ENCODE measurements around the gene OBSCN. TPM values are rescaled to one million over a fixed set of nuclear protein-coding genes. Genes with fewer than 3 reads are reported as not detected.
"Not testable (repeated sequence)": the region's sequence is repeated elsewhere in the genome, so short reads cannot be mapped to it uniquely, and the experiment has no call there.

Gene OBSCN
- total RNA-seq, 2 experiments from 2014 or later = 13.7 to 14.9 TPM

GRCh38 chr1:228241259-228241658 is 33.4 kb downstream of the OBSCN start:
- peaks cover 59% of the 10 kb centered on the region for H3K9me3 Mint-ChIP-seq
- DNase-seq = no peak
- H3K4me3 Mint-ChIP-seq = no peak overlapping the region
- peaks cover 86% of the 10 kb centered on the region for H3K36me3 Mint-ChIP-seq
- no peak overlapping the region for H3K27ac Mint-ChIP-seq
- no peaks in the 10 kb centered on the region for H3K27me3 Mint-ChIP-seq
- H3K4me1 Mint-ChIP-seq = peaks cover 2% of the 10 kb centered on the region

GRCh38 chr1:228242409-228242808 is 34.6 kb downstream of the OBSCN start:
- Mint-ChIP-seq H3K9me3 (peaks cover 54% of the 10 kb centered on the region), H3K4me3 (no peak overlapping the region), H3K36me3 (peaks cover 89% of the 10 kb centered on the region)

GRCh38 chr1:228243093-228243492 is 35.2 kb downstream of the OBSCN start:
- H3K36me3 Mint-ChIP-seq = peaks cover 95% of the 10 kb centered on the region
- peaks cover 4% of the 10 kb centered on the region for H3K4me1 Mint-ChIP-seq
- no peak for DNase-seq
- H3K4me3 Mint-ChIP-seq = no peak overlapping the region
- H3K27ac Mint-ChIP-seq = no peak overlapping the region
- peaks cover 54% of the 10 kb centered on the region for H3K9me3 Mint-ChIP-seq
- no peaks in the 10 kb centered on the region for H3K27me3 Mint-ChIP-seq

More at GRCh38 chr1:228242409-228242808, 34.6 kb downstream of the OBSCN start:
- no peaks in the 10 kb centered on the region for H3K27me3 Mint-ChIP-seq
- peaks cover 4% of the 10 kb centered on the region for H3K4me1 Mint-ChIP-seq
- no peak for DNase-seq
- H3K27ac Mint-ChIP-seq = no peak overlapping the region

GRCh38 chr1:228243989-228244388 is 36.1 kb downstream of the OBSCN start:
- peaks cover 89% of the 10 kb centered on the region for H3K36me3 Mint-ChIP-seq
- not testable (repeated sequence) for H3K4me3 Mint-ChIP-seq, H3K27me3 Mint-ChIP-seq, H3K27ac Mint-ChIP-seq, H3K4me1 Mint-ChIP-seq, DNase-seq
- peaks cover 53% of the 10 kb centered on the region for H3K9me3 Mint-ChIP-seq

- Mint-ChIP-seq H3K4me1 (peaks cover 4% of the 10 kb centered on the region), H3K27ac (no peak overlapping the region), H3K9me3 (peaks cover 51% of the 10 kb centered on the region), H3K4me3 (no peak overlapping the region), H3K36me3 (peaks cover 79% of the 10 kb centered on the region), H3K27me3 (no peaks in the 10 kb centered on the region)
- no peak for DNase-seq
These were observed 37.3 kb downstream of the OBSCN start for GRCh38 chr1:228245111-228245510.

GRCh38 chr1:228246216-228246900 is 38.5 kb downstream of the OBSCN start:
- H3K36me3 Mint-ChIP-seq = peaks cover 69% of the 10 kb centered on the region
- no peak overlapping the region for H3K27ac Mint-ChIP-seq
- H3K4me3 Mint-ChIP-seq = no peak overlapping the region
- peaks cover 4% of the 10 kb centered on the region for H3K4me1 Mint-ChIP-seq
- H3K9me3 Mint-ChIP-seq = peaks cover 42% of the 10 kb centered on the region
- H3K27me3 Mint-ChIP-seq = no peaks in the 10 kb centered on the region
- no peak for DNase-seq

GRCh38 chr1:228249513-228250305 is 41.9 kb downstream of the OBSCN start:
- peaks cover 4% of the 10 kb centered on the region for H3K4me1 Mint-ChIP-seq
- no peak overlapping the region for H3K4me3 Mint-ChIP-seq
- H3K27me3 Mint-ChIP-seq = no peaks in the 10 kb centered on the region
- H3K9me3 Mint-ChIP-seq = peaks cover 18% of the 10 kb centered on the region
- DNase-seq = no peak
- no peak overlapping the region for H3K27ac Mint-ChIP-seq
- H3K36me3 Mint-ChIP-seq = peaks cover 43% of the 10 kb centered on the region

- H3K9me3 Mint-ChIP-seq, DNase-seq, H3K4me1 Mint-ChIP-seq, H3K27me3 Mint-ChIP-seq, H3K4me3 Mint-ChIP-seq, H3K27ac Mint-ChIP-seq: not testable (repeated sequence)
- peaks cover 26% of the 10 kb centered on the region for H3K36me3 Mint-ChIP-seq
These were observed 44.6 kb downstream of the OBSCN start for GRCh38 chr1:228252476-228252875.

GRCh38 chr1:228256626-228257375 is 49.0 kb downstream of the OBSCN start:
- no peak for DNase-seq
- Mint-ChIP-seq H3K27me3 (no peaks in the 10 kb centered on the region), H3K9me3 (peaks cover 4% of the 10 kb centered on the region), H3K36me3 (peaks cover 50% of the 10 kb centered on the region), H3K4me3 (no peak overlapping the region), H3K4me1 (no peaks in the 10 kb centered on the region), H3K27ac (no peak overlapping the region)

- Mint-ChIP-seq H3K9me3 (peaks cover 4% of the 10 kb centered on the region), H3K36me3 (peaks cover 49% of the 10 kb centered on the region), H3K27ac (no peak overlapping the region), H3K4me1 (no peaks in the 10 kb centered on the region), H3K27me3 (no peaks in the 10 kb centered on the region), H3K4me3 (no peak overlapping the region)
- DNase-seq = no peak
These were observed 50.6 kb downstream of the OBSCN start for GRCh38 chr1:228258486-228258885.

GRCh38 chr1:228259368-228259894 is 51.6 kb downstream of the OBSCN start:
- H3K9me3 Mint-ChIP-seq = peaks cover 4% of the 10 kb centered on the region
- peaks cover 46% of the 10 kb centered on the region for H3K36me3 Mint-ChIP-seq
- H3K4me3 Mint-ChIP-seq = no peak overlapping the region
- no peaks in the 10 kb centered on the region for H3K4me1 Mint-ChIP-seq
- DNase-seq = no peak
- H3K27me3 Mint-ChIP-seq = no peaks in the 10 kb centered on the region
- H3K27ac Mint-ChIP-seq = no peak overlapping the region

GRCh38 chr1:228259951-228260350 is 52.1 kb downstream of the OBSCN start:
- peaks cover 46% of the 10 kb centered on the region for H3K36me3 Mint-ChIP-seq
- H3K27me3 Mint-ChIP-seq = no peaks in the 10 kb centered on the region
- no peak for DNase-seq
- H3K4me3 Mint-ChIP-seq = no peak overlapping the region
- peaks cover 4% of the 10 kb centered on the region for H3K9me3 Mint-ChIP-seq
- H3K27ac Mint-ChIP-seq = no peak overlapping the region
- no peaks in the 10 kb centered on the region for H3K4me1 Mint-ChIP-seq

GRCh38 chr1:228261706-228262105 is 53.9 kb downstream of the OBSCN start:
- Mint-ChIP-seq H3K36me3 (peaks cover 35% of the 10 kb centered on the region), H3K27me3 (no peaks in the 10 kb centered on the region), H3K9me3 (peaks cover 4% of the 10 kb centered on the region), H3K4me1 (no peaks in the 10 kb centered on the region), H3K27ac (no peak overlapping the region), H3K4me3 (no peak overlapping the region)
- DNase-seq = no peak

GRCh38 chr1:228262475-228262874 is 54.6 kb downstream of the OBSCN start:
- H3K27me3 Mint-ChIP-seq = no peaks in the 10 kb centered on the region
- no peaks in the 10 kb centered on the region for H3K4me1 Mint-ChIP-seq
- peaks cover 34% of the 10 kb centered on the region for H3K36me3 Mint-ChIP-seq
- H3K4me3 Mint-ChIP-seq = no peak overlapping the region
- H3K9me3 Mint-ChIP-seq = peaks cover 4% of the 10 kb centered on the region
- DNase-seq = no peak
- no peak overlapping the region for H3K27ac Mint-ChIP-seq

GRCh38 chr1:228263636-228264035 is 55.8 kb downstream of the OBSCN start:
- no peaks in the 10 kb centered on the region for H3K27me3 Mint-ChIP-seq
- DNase-seq = no peak
- no peak overlapping the region for H3K4me3 Mint-ChIP-seq
- H3K27ac Mint-ChIP-seq = no peak overlapping the region
- no peaks in the 10 kb centered on the region for H3K4me1 Mint-ChIP-seq
- H3K9me3 Mint-ChIP-seq = peaks cover 4% of the 10 kb centered on the region
- H3K36me3 Mint-ChIP-seq = peaks cover 25% of the 10 kb centered on the region

Data from activated naive CD8-positive, alpha-beta T cell treated with anti-CD3 and anti-CD28 coated beads for 36 hours (primary cell).